K562 (cell line): Measurements from ENCODE around the gene SMAD7. TPM values are rescaled to one million over a fixed set of nuclear protein-coding genes. Genes with fewer than 3 reads are reported as not detected.

Experiments
- ATAC-seq: fragments of 200-7000 bp; cut with Tn5 transposase; 3 replicates; pipeline ENCODE4 v1.9.1; 2020; ENCODE audit warnings: moderate library complexity
- BruUV-seq: library from RNA; stranded (reverse); fragments of 400-500 nt; replicated peaks from 2 replicates; lab custom pipeline; 2021; lab: Mats Ljungman, UMichigan
- CTCF ChIA-PET: fragments of 300-600 bp; formaldehyde crosslinking; extraction: SDS; loops from one replicate; lab custom pipeline; 2021; ENCODE audit warnings: low intra/inter-chr PET ratio; lab: Yijun Ruan, JAX
- POLR2A ChIA-PET: fragments of 300-600, 350-650 bp; sonication (Branson Sonifier 250); formaldehyde crosslinking; extraction: SDS; loops from one replicate; lab custom pipeline; 2021; ENCODE audit warnings: antibody characterized with exemption, inconsistent platforms; lab: Yijun Ruan, JAX
- DNase-seq, 4 experiments: peaks; one replicate each; pipeline versions ENCODE4 v3.0.0 to v3.0.0-alpha.2; 2011 to 2018; ENCODE audit warnings: low spot score in 3 of 4, mixed read lengths in 3 of 4; ENCODE audit errors: extremely low read depth in 1 of 4
- FAIRE-seq: peaks from 2 replicates; lab custom pipeline; 2011; peaks lifted over from hg19 to GRCh38; lab: Jason Lieb, UNC
- H2AFZ ChIP-seq: 2 replicates; pipeline ENCODE4 v1.6.0; 2011; ENCODE audit warnings: low read depth, low read length, control low read depth, inconsistent platforms
- H3K27ac ChIP-seq: fragments of 200-600 bp; 3 replicates; pipeline ENCODE4 v1.8.0; 2011; ENCODE audit warnings: low read depth, mild to moderate bottlenecking, control low read depth, inconsistent platforms, low read length, moderate library complexity, mixed read lengths; ENCODE audit errors: extremely low read depth
- H3K27me3 ChIP-seq, 2 experiments: fragments of 300-600 bp in 1 of 2; 2 replicates in 1 of 2; 3 replicates in 1 of 2; pipeline versions ENCODE4 v1.6.0 to v1.8.0; 2011; ENCODE audit warnings: inconsistent platforms in 2 of 2, low read length in 2 of 2, mild to moderate bottlenecking in 1 of 2, mixed read lengths in 1 of 2, moderate library complexity in 1 of 2; ENCODE audit not compliant: control insufficient read depth in 2 of 2, insufficient read depth in 2 of 2
- H3K36me3 ChIP-seq: fragments of 300-600 bp; 3 replicates; pipeline ENCODE4 v1.8.0; 2011; ENCODE audit warnings: mild to moderate bottlenecking, low read length, inconsistent platforms; ENCODE audit not compliant: control insufficient read depth, insufficient read depth
- H3K4me1 ChIP-seq, 2 experiments: fragments of 200-600 bp in 1 of 2; replicated peaks in 1 of 2; 2 replicates in 1 of 2; 3 replicates in 1 of 2; pipeline versions ENCODE4 v1.5.1 to v1.8.0; 2011; ENCODE audit warnings: inconsistent platforms in 2 of 2, low read length in 2 of 2, mild to moderate bottlenecking in 1 of 2, mixed read lengths in 1 of 2, moderate library complexity in 1 of 2; ENCODE audit not compliant: control insufficient read depth in 2 of 2, insufficient read depth in 2 of 2
- H3K4me2 ChIP-seq: 2 replicates; pipeline ENCODE4 v1.6.1; 2011; ENCODE audit warnings: low read length, control low read depth, inconsistent platforms, mixed read lengths; ENCODE audit not compliant: insufficient read depth
- H3K4me3 ChIP-seq: fragments of 200-600 bp; sonication (generic), shearing (Covaris generic); 2 replicates; pipeline ENCODE4 v1.5.1; 2016; ENCODE audit warnings: control low read depth, inconsistent platforms
- H3K79me2 ChIP-seq: fragments of 200-600 bp; 3 replicates; pipeline ENCODE4 v1.8.0; 2011; ENCODE audit warnings: low read length, inconsistent platforms; ENCODE audit not compliant: control insufficient read depth, insufficient read depth
- H3K9ac ChIP-seq, 2 experiments: 2 replicates each; pipeline versions ENCODE4 v1.6.0 to v1.6.1; 2011; ENCODE audit warnings: low read depth in 2 of 2, low read length in 2 of 2, control low read depth in 1 of 2, inconsistent platforms in 1 of 2, mild to moderate bottlenecking in 1 of 2, mixed read lengths in 1 of 2; ENCODE audit not compliant: insufficient read depth in 1 of 2
- H3K9me1 ChIP-seq: one replicate; pipeline ENCODE4 v1.6.0; 2011; ENCODE audit warnings: inconsistent platforms, mild to moderate bottlenecking, low read length, moderate library complexity; ENCODE audit not compliant: control insufficient read depth, insufficient read depth
- H3K9me3 ChIP-seq: replicated peaks from 2 replicates; pipeline ENCODE4 v1.5.1; 2011; ENCODE audit warnings: low read depth, low read length, inconsistent platforms; ENCODE audit not compliant: control insufficient read depth, insufficient read depth
- H4K20me1 ChIP-seq: replicated peaks from 2 replicates; pipeline ENCODE4 v1.6.1; 2011; ENCODE audit warnings: low read length, inconsistent platforms, mixed read lengths; ENCODE audit not compliant: control insufficient read depth, insufficient read depth
- CAMTA2 ChIP-seq: fragments of 250-450 bp; sonication (Bioruptor Pico); conservative IDR thresholded peaks from 2 replicates; pipeline ENCODE4 v1.5.1; 2022
- HDAC6 ChIP-seq: IDR thresholded peaks from 2 replicates; pipeline ENCODE4 v1.6.1; 2012; ENCODE audit warnings: low read depth, mild to moderate bottlenecking, control low read depth, inconsistent platforms, low read length, moderate library complexity
- TAF7 ChIP-seq: fragments of 450-650 bp; IDR thresholded peaks from 2 replicates; pipeline ENCODE4 v1.6.1; 2016; ENCODE audit warnings: missing genetic modification characterization, missing compliant biosample characterization
- ZFX ChIP-seq: sonication (generic); formaldehyde crosslinking; IDR thresholded peaks from 2 replicates; pipeline ENCODE4 v1.8.0; 2022; ENCODE audit warnings: mild to moderate bottlenecking, missing genetic modification reagents, moderate library complexity
- ZNF318 ChIP-seq, 2 experiments: fragments of 450-650 bp; IDR thresholded peaks; 2 replicates each; pipeline ENCODE4 v1.6.1; 2016; ENCODE audit warnings: mild to moderate bottlenecking in 2 of 2, borderline replicate concordance in 1 of 2, low read depth in 1 of 2, moderate library complexity in 1 of 2
- ZNF592 ChIP-seq: fragments of 450-650 bp; IDR thresholded peaks from 2 replicates; pipeline ENCODE4 v1.6.1; 2017; ENCODE audit warnings: antibody characterized with exemption, mild to moderate bottlenecking
- WGBS: fragments of 100-300 bp; shearing (Covaris generic); methylation state at CpG from one replicate; pipeline ENCODE4 v1.1.6; 2016; ENCODE audit warnings: low coverage, mixed read lengths; ENCODE audit not compliant: insufficient coverage; ENCODE audit errors: missing lambda C conversion rate; 5-methylcytosine and 5-hydroxymethylcytosine counted together
- in situ Hi-C: fragments of 300-500 bp; cut with MboI; formaldehyde crosslinking; loops from 4 replicates; pipeline ENCODE4 v1.15.0; 2018; ENCODE audit warnings: inconsistent platforms, mixed read lengths
- intact Hi-C: fragments of 100-400 bp; cut with micrococcal nuclease; formaldehyde crosslinking; loops from 2 replicates; pipeline ENCODE4 v1.14.2; 2022
- polyA plus RNA-seq, 8 experiments: library from polyadenylated mRNA; depleted of rRNA in 4 of 8; stranded (reverse) in 5 of 8; unstranded in 3 of 8; fragments of >200 nt; fragmentation: Nextera tagmentation in 2 of 8; fragmentation: Illumina TruSeq in 1 of 8; extraction: Ambion mirVana in 2 of 8; extraction: Trizol in 1 of 8; gene quantifications; 2 replicates each; pipeline versions ENCODE4 v1.2.1 to v1.2.3, GENCODE V29; 2011 to 2014; ENCODE audit warnings: inconsistent platforms in 1 of 8, missing spikeins in 1 of 8
- total RNA-seq, 7 experiments: library from RNA; depleted of rRNA in 6 of 7; stranded (reverse); fragments of >200 nt in 6 of 7; fragmentation: Illumina TruSeq in 2 of 7; extraction: Trizol in 2 of 7; gene quantifications; 2 replicates each; pipeline versions ENCODE4 v1.2.1 to v1.2.3, GENCODE V29; 2011 to 2021; ENCODE audit warnings: low replicate concordance in 1 of 7

Gene SMAD7
- total and polyA plus RNA-seq, 9 of the 15 experiments (the other 6 are each of a cell fraction or from before 2014, with no cell fraction given) = 0.13 to 3.0 (median 1.6) TPM

GRCh38 chr18:48959921-48960920 is 9.5 kb upstream of the SMAD7 start:
- H3K4me2 ChIP-seq = 0 out of 2 replicates have a peak overlapping the region, but pooled peaks have one; percentile 24
- peaks cover 18 to 35% of the 10 kb centered on the region in 2 experiments; a peak in 4 of 5 replicates for H3K4me1 ChIP-seq
- 32% methylated on average over 15 of the region's 17 CpGs for WGBS
- DNase-seq = no peak
- CTCF ChIA-PET = interaction anchor here (0.6 kb wide), 1 partner anchor 410 kb away, joined by 4 read pairs; no protein-coding TSS in a partner anchor
- in situ Hi-C loops (no loop called here), intact Hi-C loops (no loop called here)
- peak overlapping the region; percentile 47 for H2AFZ ChIP-seq
- H3K27me3 ChIP-seq = no peaks in the 10 kb centered on the region
- H3K9me3 ChIP-seq = no peaks in the 10 kb centered on the region
- no peaks in the 10 kb centered on the region for H3K36me3 ChIP-seq
- FAIRE-seq = no peak
- POLR2A ChIA-PET = interaction anchor here (1.1 kb wide), 1 partner anchor 19 kb away, joined by 3 read pairs; no protein-coding TSS in a partner anchor
- no peaks in the 10 kb centered on the region for H4K20me1 ChIP-seq
- BruUV-seq = no TSS peak
- ATAC-seq = no peak
- H3K9ac ChIP-seq = no peak overlapping the region
- no peaks in the 10 kb centered on the region for H3K79me2 ChIP-seq
- no peak overlapping the region for H3K27ac ChIP-seq
- no peak overlapping the region for H3K4me3 ChIP-seq
- H3K9me1 ChIP-seq = no peaks in the 10 kb centered on the region
- 0 out of 4 replicates have a peak, but pooled peaks of 1 of the 2 experiments have one; percentile 27 for TF ChIP-seq ZNF318 (IDR thresholded peaks at IDR 0.05; ENCODE audit: borderline replicate concordance in 1 of 2, low read depth in 1 of 2)
- TF ChIP-seq HDAC6 = no peak
- no peak for TF ChIP-seq ZFX (CRISPR knock-in tag)
- TF ChIP-seq TAF7 (tag) = no peak
- no peak for TF ChIP-seq ZNF592
- TF ChIP-seq CAMTA2 (CRISPR knock-in tag) = no peak
